NCI-H146 treated with DMSO at 0.1 percent for 48 hours (cell line): ENCODE results near the gene RARB.

Source experiments
- DNase-seq: peaks from one replicate; lab custom pipeline; 2025; ENCODE audit not compliant: unreplicated experiment; lab: John Stamatoyannopoulos, UW

The RARB gene

GRCh38 chr3:25447285-25447684 lies 19.2 kb downstream of the RARB start:
- DNase-seq, result no peak

- DNase-seq, result no peak
Measured at GRCh38 chr3:25447925-25448324, 19.9 kb downstream of the RARB start.

- no peak for DNase-seq
Measured at GRCh38 chr3:25448750-25449692, 21.0 kb downstream of the RARB start.

GRCh38 chr3:25449857-25450256 lies 21.8 kb downstream of the RARB start:
- no peak for DNase-seq

GRCh38 chr3:25452192-25452591 lies 24.1 kb downstream of the RARB start:
- no peak for DNase-seq

GRCh38 chr3:25452740-25453139 lies 24.7 kb downstream of the RARB start:
- no peak for DNase-seq

GRCh38 chr3:25453619-25454004 lies 25.5 kb downstream of the RARB start:
- DNase-seq, result no peak

- no peak for DNase-seq
Measured at GRCh38 chr3:25454005-25454927, 26.2 kb downstream of the RARB start.

- no peak for DNase-seq
Measured at GRCh38 chr3:25455441-25456132, 27.5 kb downstream of the RARB start.

- no peak for DNase-seq
Measured at GRCh38 chr3:25456723-25457670, 28.9 kb downstream of the RARB start.

- DNase-seq, result no peak
Measured at GRCh38 chr3:25457671-25458419, 29.8 kb downstream of the RARB start.

- no peak for DNase-seq
Measured at GRCh38 chr3:25458420-25458814, 30.4 kb downstream of the RARB start.

GRCh38 chr3:25460751-25461150 lies 32.7 kb downstream of the RARB start:
- no peak for DNase-seq

- no peak for DNase-seq
Measured at GRCh38 chr3:25461946-25462345, 33.9 kb downstream of the RARB start.

GRCh38 chr3:25462495-25462894 lies 34.4 kb downstream of the RARB start:
- no peak for DNase-seq

- no peak for DNase-seq
Measured at GRCh38 chr3:25463836-25464418, 35.9 kb downstream of the RARB start.

GRCh38 chr3:25465266-25465860 lies 37.3 kb downstream of the RARB start:
- DNase-seq, result no peak

- DNase-seq, result no peak
Measured at GRCh38 chr3:25468866-25469319, 40.8 kb downstream of the RARB start.

- no peak for DNase-seq
Measured at GRCh38 chr3:25469558-25469957, 41.5 kb downstream of the RARB start.
